PC-3 (cell line): ENCODE results near the gene ZNF701. TPM values are rescaled to one million over a fixed set of nuclear protein-coding genes. Genes with fewer than 3 reads are reported as not detected.

Experiments used
- ATAC-seq: fragments of 200-7000 bp; cut with Tn5 transposase; 2 replicates; pipeline ENCODE4 v1.9.1; 2020; ENCODE audit warnings: mild to moderate bottlenecking, moderate library complexity
- BruUV-seq: library from RNA; stranded (reverse); fragments of 400-500 nt; replicated peaks from 2 replicates; lab custom pipeline; 2021; lab: Mats Ljungman, UMichigan
- CTCF ChIA-PET: fragments of 300-600 bp; sonication (Branson Sonifier 250); formaldehyde crosslinking; loops from one replicate; lab custom pipeline; 2022; ENCODE audit warnings: antibody characterized with exemption; lab: Charles Lee
- POLR2A ChIA-PET: fragments of 300-600 bp; sonication (Branson Sonifier 250); formaldehyde crosslinking; loops from one replicate; lab custom pipeline; 2022; ENCODE audit warnings: antibody characterized with exemption; ENCODE audit not compliant: unreplicated experiment; lab: Charles Lee
- DNase-seq: peaks from one replicate; pipeline ENCODE4 v3.0.0-alpha.2; 2015
- H2AFZ ChIP-seq: fragments of 300-600 bp; sonication (generic); 2 replicates; pipeline ENCODE4 v1.6.0; 2016; ENCODE audit warnings: antibody characterized with exemption, low read length
- H3F3A ChIP-seq: fragments of 300-600 bp; sonication (generic); one replicate; pipeline ENCODE4 v1.6.0; 2017; ENCODE audit warnings: antibody characterized with exemption, low read length, control low read depth, mild to moderate bottlenecking; ENCODE audit not compliant: unreplicated experiment
- H3K27ac ChIP-seq: fragments of 300-600 bp; sonication (generic); 2 replicates; pipeline ENCODE4 v1.5.1; 2016; ENCODE audit warnings: mild to moderate bottlenecking, low read length
- H3K27me3 ChIP-seq: fragments of 300-600 bp; sonication (generic); 2 replicates; pipeline ENCODE4 v1.6.1; 2016; ENCODE audit warnings: low read length, mixed read lengths
- H3K36me3 ChIP-seq: fragments of 300-600 bp; sonication (generic); 2 replicates; pipeline ENCODE4 v1.6.1; 2016; ENCODE audit warnings: low read depth, mixed run types, low read length, mixed read lengths
- H3K4me1 ChIP-seq: fragments of 300-600 bp; sonication (generic); 2 replicates; pipeline ENCODE4 v1.5.1; 2016; ENCODE audit warnings: low read length; ENCODE audit not compliant: insufficient read depth
- H3K4me2 ChIP-seq: fragments of 300-600 bp; sonication (generic); 2 replicates; pipeline ENCODE4 v1.6.0; 2016; ENCODE audit warnings: low read length
- H3K4me3 ChIP-seq: fragments of 300-600 bp; sonication (generic); 2 replicates; pipeline ENCODE4 v1.5.1; 2016; ENCODE audit warnings: mild to moderate bottlenecking, low read length, mixed read lengths
- H3K79me2 ChIP-seq: fragments of 300-600 bp; sonication (generic); 2 replicates; pipeline ENCODE4 v1.6.1; 2017; ENCODE audit warnings: low read length, mixed read lengths
- H3K9ac ChIP-seq: fragments of 300-600 bp; sonication (generic); 2 replicates; pipeline ENCODE4 v1.6.0; 2016; ENCODE audit warnings: mild to moderate bottlenecking, low read length
- H3K9me2 ChIP-seq: fragments of 300-600 bp; sonication (generic); replicated peaks from 2 replicates; pipeline ENCODE4 v1.6.1; 2016; ENCODE audit warnings: mixed run types, low read length, mixed read lengths
- H3K9me3 ChIP-seq: fragments of 300-600 bp; sonication (generic); 2 replicates; pipeline ENCODE4 v1.6.1; 2016; ENCODE audit warnings: low read length, mixed read lengths
- H4K20me1 ChIP-seq: fragments of 300-600 bp; sonication (generic); 2 replicates; pipeline ENCODE4 v1.6.1; 2016; ENCODE audit warnings: low read length, mixed read lengths
- CTCF ChIP-seq: fragments of 300-600 bp; sonication (generic); conservative IDR thresholded peaks from 2 replicates; pipeline ENCODE4 v1.5.1; 2017; ENCODE audit warnings: antibody characterized with exemption, low read depth, mild to moderate bottlenecking, low read length
- EZH2 ChIP-seq: fragments of 300-600 bp; sonication (generic); IDR thresholded peaks from one replicate; pipeline ENCODE4 v1.6.1; 2017; ENCODE audit warnings: antibody characterized with exemption, mild to moderate bottlenecking, low read length; ENCODE audit not compliant: unreplicated experiment
- EZH2phosphoT487 ChIP-seq: fragments of 300-600 bp; sonication (generic); IDR thresholded peaks from 2 replicates; pipeline ENCODE4 v1.6.1; 2018; ENCODE audit warnings: mild to moderate bottlenecking, antibody characterized with exemption, low read length, borderline replicate concordance
- intact Hi-C: fragments of 100-400 bp; cut with micrococcal nuclease; formaldehyde crosslinking; loops from 2 replicates; pipeline ENCODE4 v1.9.0; 2023
- total RNA-seq: library from RNA; depleted of rRNA; stranded (reverse); fragments of >200 nt; gene quantifications from 2 replicates; pipeline ENCODE4 v1.2.3, GENCODE V29; 2014; rRNA removed

Gene ZNF701
- total RNA-seq, 1 experiment from 2014 or later, result 13.2 TPM

- H3F3A ChIP-seq, result no peaks in the 10 kb centered on the region
- TF ChIP-seq EZH2 (no peak), EZH2phosphoT487 (no peak), CTCF (no peak)
- no peaks in the 10 kb centered on the region for H3K9me2 ChIP-seq
- no peak overlapping the region for H3K27ac ChIP-seq
- H3K4me3 ChIP-seq, result no peak overlapping the region
- CTCF ChIA-PET, result no interaction called here
- no peaks in the 10 kb centered on the region for H4K20me1 ChIP-seq
- no peak overlapping the region for H3K4me2 ChIP-seq
- H3K36me3 ChIP-seq, result no peaks in the 10 kb centered on the region
- H3K9me3 ChIP-seq, result no peaks in the 10 kb centered on the region
- ATAC-seq, result no peak
- POLR2A ChIA-PET, result no interaction called here
- H2AFZ ChIP-seq, result no peak overlapping the region
- peaks cover 7% of the 10 kb centered on the region; the same call in 1 of the 2 replicates for H3K79me2 ChIP-seq
- H3K9ac ChIP-seq, result no peak overlapping the region
- no peak for DNase-seq
- intact Hi-C loops, result loop anchor here (5.0 kb wide), 2 partner anchors 56 to 86 kb away; no protein-coding TSS in a partner anchor
- no peaks in the 10 kb centered on the region for H3K27me3 ChIP-seq
- BruUV-seq, result no TSS peak
- H3K4me1 ChIP-seq, result peaks cover 7% of the 10 kb centered on the region; the same call in 1 of the 2 replicates
Measured at GRCh38 chr19:52635786-52636570, 65.9 kb downstream of the ZNF701 start.

Other genes with a start within 250 kb of the ZNF701 start
- gene ZNF610, start 234.0 kb upstream of the ZNF701 start, total RNA-seq, result 0.23 and 0.29 TPM in 2 replicates
- 1.7 and 3.2 TPM in 2 replicates for gene ZNF880, start 200.4 kb upstream of the ZNF701 start, total RNA-seq
- 4.9 and 5.7 TPM in 2 replicates for gene ZNF528, start 172.4 kb upstream of the ZNF701 start, total RNA-seq
- gene ZNF534, start 141.1 kb upstream of the ZNF701 start, total RNA-seq, result not detected in 2 replicates
- not detected in 2 replicates for gene ZNF578, start 116.7 kb upstream of the ZNF701 start, total RNA-seq
- gene ZNF808, start 42.6 kb upstream of the ZNF701 start, total RNA-seq, result 9.4 and 14.3 TPM in 2 replicates
- 32.9 and 45.4 TPM in 2 replicates for gene ZNF83, start 68.1 kb downstream of the ZNF701 start, total RNA-seq
- gene ZNF611, start 164.8 kb downstream of the ZNF701 start, total RNA-seq, result 8.4 and 12.7 TPM in 2 replicates
- 5.4 and 8.6 TPM in 2 replicates for gene ZNF600, start 216.5 kb downstream of the ZNF701 start, total RNA-seq